CD4-positive, alpha-beta memory T cell (primary cell): ENCODE results near the gene SELENOV. TPM values are rescaled to one million over a fixed set of nuclear protein-coding genes. Genes with fewer than 3 reads are reported as not detected.
"Not testable (repeated sequence)": the region's sequence is repeated elsewhere in the genome, so short reads cannot be mapped to it uniquely, and the experiment has no call there.

Experiments
- CTCF ChIA-PET: fragments of 350-600 bp; sonication (Branson Sonifier 250); formaldehyde crosslinking; loops from one replicate; lab custom pipeline; 2021; ENCODE audit warnings: inconsistent platforms; ENCODE audit not compliant: partially characterized antibody; lab: Charles Lee
- POLR2A ChIA-PET: fragments of 350-600 bp; sonication (Branson Sonifier 250); formaldehyde crosslinking; loops from one replicate; lab custom pipeline; 2021; ENCODE audit not compliant: partially characterized antibody; lab: Charles Lee
- DNase-seq, 5 donors: peaks; one replicate each; pipeline versions ENCODE4 v3.0.0 to v3.0.0-alpha.2; 2020 to 2022; ENCODE audit warnings: mixed read lengths in 1 of 5
- H3K27ac ChIP-seq: one replicate; pipeline ENCODE4 v1.7.0; 2013; ENCODE audit warnings: low read depth, low read length
- H3K27me3 ChIP-seq: 2 replicates; pipeline ENCODE4 v1.7.0; 2013; ENCODE audit warnings: mild to moderate bottlenecking, low read length, moderate library complexity; ENCODE audit not compliant: insufficient read depth
- H3K36me3 ChIP-seq: 2 replicates; pipeline ENCODE4 v1.7.0; 2013; ENCODE audit warnings: mild to moderate bottlenecking, low read length, moderate library complexity; ENCODE audit not compliant: insufficient read depth
- H3K4me1 ChIP-seq: 2 replicates; pipeline ENCODE4 v1.7.0; 2013; ENCODE audit warnings: mild to moderate bottlenecking, low read length, moderate library complexity; ENCODE audit not compliant: insufficient read depth
- H3K4me3 ChIP-seq, 2 donors: one replicate each; pipeline ENCODE4 v1.7.0; 2013; ENCODE audit warnings: low read length in 2 of 2, mild to moderate bottlenecking in 1 of 2
- H3K9me3 ChIP-seq, 2 donors: one replicate each; pipeline ENCODE4 v1.7.0; 2013; ENCODE audit warnings: low read length in 2 of 2, control low read depth in 1 of 2; ENCODE audit not compliant: control insufficient read depth in 1 of 2
- H3K27ac Mint-ChIP-seq, 7 donors: one replicate each; pipeline ENCODE4 v1.8.0; 2020 to 2021; ENCODE audit warnings: mixed read lengths in 7 of 7, mild to moderate bottlenecking in 6 of 7, inconsistent platforms in 3 of 7, moderate library complexity in 3 of 7
- H3K27me3 Mint-ChIP-seq, 2 donors: one replicate each; pipeline ENCODE4 v1.8.0; 2020 to 2021; ENCODE audit warnings: mixed read lengths in 2 of 2
- H3K36me3 Mint-ChIP-seq, 2 donors: one replicate each; pipeline ENCODE4 v1.8.0; 2020 to 2021; ENCODE audit warnings: mixed read lengths in 2 of 2, inconsistent platforms in 1 of 2, mild to moderate bottlenecking in 1 of 2
- H3K4me1 Mint-ChIP-seq, 4 donors: one replicate each; pipeline ENCODE4 v1.8.0; 2020 to 2021; ENCODE audit warnings: mixed read lengths in 4 of 4, mild to moderate bottlenecking in 1 of 4
- H3K4me3 Mint-ChIP-seq, 8 donors: one replicate each; pipeline ENCODE4 v1.8.0; 2020 to 2021; ENCODE audit warnings: mixed read lengths in 8 of 8, mild to moderate bottlenecking in 7 of 8, moderate library complexity in 6 of 8, inconsistent platforms in 3 of 8
- H3K9me3 Mint-ChIP-seq, 8 donors: one replicate each; pipeline ENCODE4 v1.8.0; 2020 to 2021; ENCODE audit warnings: mixed read lengths in 8 of 8, mild to moderate bottlenecking in 5 of 8, inconsistent platforms in 3 of 8, moderate library complexity in 1 of 8
- intact Hi-C: fragments of 100-400 bp; cut with micrococcal nuclease; formaldehyde crosslinking; loops from one replicate; pipeline ENCODE4 v1.15.1; 2023
- polyA plus RNA-seq, 2 donors: library from polyadenylated mRNA; unstranded; fragments of 300-500 nt; fragmentation: Illumina TruSeq; gene quantifications; one replicate each; pipeline ENCODE4 v1.2.3, GENCODE V29; 2021
- total RNA-seq, 2 experiments: library from RNA; stranded (reverse); gene quantifications; one replicate each; pipeline ENCODE4 v1.2.3, GENCODE V29; 2021

The SELENOV gene
- total and polyA plus RNA-seq, 4 experiments from 2014 or later, result not detected

GRCh38 chr19:39471756-39472536 is 43.0 kb upstream of the SELENOV start:
- H3K4me1 Mint-ChIP-seq, result peaks cover 0 to 6% (median 4%) of the 10 kb centered on the region in 4 donors
- no peaks in the 10 kb centered on the region for H3K27me3 ChIP-seq
- intact Hi-C loops, result no loop called here
- CTCF ChIA-PET, result interaction anchor here (0.9 to 1.0 kb wide), 2 partner anchors 10 to 61 kb away, joined by 4 to 5 read pairs; partner anchors contain the start of gene EID2B
- H3K27me3 Mint-ChIP-seq, result no peaks in the 10 kb centered on the region
- H3K27ac Mint-ChIP-seq, result peak overlapping the region in 5 of 7 donors; percentile 48 to 85 (median 57)
- DNase-seq, result no peak
- H3K4me3 Mint-ChIP-seq, result no peak overlapping the region
- no peak overlapping the region for H3K27ac ChIP-seq
- H3K4me1 ChIP-seq, result no peaks in the 10 kb centered on the region
- H3K36me3 ChIP-seq, result peaks cover 84% of the 10 kb centered on the region
- no peak overlapping the region for H3K4me3 ChIP-seq
- POLR2A ChIA-PET, result interaction anchor here (0.7 to 1.3 kb wide), 4 partner anchors 8 to 38 kb away, joined by 3 read pairs; partner anchors contain the start of genes RPS16 and SUPT5H
- no peaks in the 10 kb centered on the region for H3K9me3 Mint-ChIP-seq
- no peaks in the 10 kb centered on the region for H3K9me3 ChIP-seq
- H3K36me3 Mint-ChIP-seq, result peaks cover 65 to 84% of the 10 kb centered on the region in 2 donors

GRCh38 chr19:39472746-39473442 is 42.0 kb upstream of the SELENOV start:
- Mint-ChIP-seq H3K4me3 (no peak overlapping the region), H3K4me1 (peaks cover 0 to 6% (median 4%) of the 10 kb centered on the region in 4 donors), H3K27me3 (no peaks in the 10 kb centered on the region), H3K9me3 (no peaks in the 10 kb centered on the region), H3K27ac (peak overlapping the region in 1 of 7 donors; percentile 60), H3K36me3 (peaks cover 58 to 79% of the 10 kb centered on the region in 2 donors)
- ChIA-PET CTCF (no interaction called here), POLR2A (interaction anchor here (1.3 kb wide), 1 partner anchor 37 kb away, joined by 3 read pairs; the partner anchor contains the start of gene RPS16)
- Histone ChIP-seq H3K4me1 (no peaks in the 10 kb centered on the region), H3K36me3 (peaks cover 75% of the 10 kb centered on the region), H3K9me3 (no peaks in the 10 kb centered on the region), H3K27me3 (no peaks in the 10 kb centered on the region), H3K27ac (no peak overlapping the region), H3K4me3 (no peak overlapping the region)
- intact Hi-C loops, result no loop called here
- DNase-seq, result no peak

GRCh38 chr19:39473443-39473960 is 41.4 kb upstream of the SELENOV start:
- Mint-ChIP-seq H3K9me3 (no peaks in the 10 kb centered on the region), H3K4me1 (peaks cover 0 to 6% (median 4%) of the 10 kb centered on the region in 4 donors), H3K36me3 (peaks cover 54 to 73% of the 10 kb centered on the region in 2 donors), H3K27ac (no peak overlapping the region), H3K27me3 (no peaks in the 10 kb centered on the region), H3K4me3 (no peak overlapping the region)
- DNase-seq, result no peak
- ChIA-PET POLR2A (interaction anchor here (0.6 to 2.1 kb wide), 4 partner anchors 27 to 59 kb away, joined by 3 to 6 read pairs (median 3); partner anchors contain the start of genes EID2B and RPS16), CTCF (interaction anchor here (0.6 to 2.7 kb wide), 12 partner anchors 9 to 77 kb away, joined by 3 to 39 read pairs (median 6); partner anchors contain the start of genes EID2B and SUPT5H)
- Histone ChIP-seq H3K4me3 (no peak overlapping the region), H3K4me1 (no peaks in the 10 kb centered on the region), H3K9me3 (no peaks in the 10 kb centered on the region), H3K27me3 (no peaks in the 10 kb centered on the region), H3K27ac (no peak overlapping the region), H3K36me3 (peaks cover 69% of the 10 kb centered on the region)
- intact Hi-C loops, result no loop called here

GRCh38 chr19:39474139-39474620 is 40.8 kb upstream of the SELENOV start:
- H3K27me3 ChIP-seq, result no peaks in the 10 kb centered on the region
- no peak overlapping the region for H3K4me3 ChIP-seq
- ChIA-PET POLR2A (interaction anchor here (0.6 to 2.1 kb wide), 5 partner anchors 28 to 58 kb away, joined by 3 to 6 read pairs (median 3); partner anchors contain the start of genes EID2B, RPS16 and SUPT5H), CTCF (interaction anchor here (0.6 to 2.7 kb wide), 15 partner anchors 9 to 199 kb away, joined by 3 to 39 read pairs (median 5); partner anchors contain the start of genes EID2B and SUPT5H)
- H3K4me3 Mint-ChIP-seq, result no peak overlapping the region
- H3K9me3 ChIP-seq, result no peaks in the 10 kb centered on the region
- peaks cover 48 to 66% of the 10 kb centered on the region in 2 donors for H3K36me3 Mint-ChIP-seq
- peak overlapping the region in 4 of 7 donors; percentile 46 to 81 (median 56) for H3K27ac Mint-ChIP-seq
- DNase-seq, result peak; percentile 64 to 72 (median 70)
- H3K4me1 Mint-ChIP-seq, result peaks cover 0 to 6% (median 4%) of the 10 kb centered on the region in 4 donors
- H3K9me3 Mint-ChIP-seq, result no peaks in the 10 kb centered on the region
- H3K4me1 ChIP-seq, result no peaks in the 10 kb centered on the region
- intact Hi-C loops, result loop anchor here (1.0 kb wide), 1 partner anchor 58 kb away; the partner anchor contains the start of gene EID2B
- H3K27me3 Mint-ChIP-seq, result no peaks in the 10 kb centered on the region
- H3K27ac ChIP-seq, result no peak overlapping the region
- H3K36me3 ChIP-seq, result peaks cover 62% of the 10 kb centered on the region

- H3K36me3 ChIP-seq, result peaks cover 47% of the 10 kb centered on the region
- H3K27ac ChIP-seq, result no peak overlapping the region
- no peak overlapping the region for H3K4me3 ChIP-seq
- H3K4me1 Mint-ChIP-seq, result peaks cover 8 to 19% (median 15%) of the 10 kb centered on the region in 4 donors
- H3K9me3 Mint-ChIP-seq, result no peaks in the 10 kb centered on the region
- no peaks in the 10 kb centered on the region for H3K27me3 ChIP-seq
- H3K4me1 ChIP-seq, result peaks cover 6% of the 10 kb centered on the region
- intact Hi-C loops, result no loop called here
- peak overlapping the region in 1 of 7 donors; percentile 81 for H3K27ac Mint-ChIP-seq
- H3K27me3 Mint-ChIP-seq, result no peaks in the 10 kb centered on the region
- peaks cover 33 to 52% of the 10 kb centered on the region in 2 donors for H3K36me3 Mint-ChIP-seq
- no peaks in the 10 kb centered on the region for H3K9me3 ChIP-seq
- no peak overlapping the region for H3K4me3 Mint-ChIP-seq
- DNase-seq, result no peak
- ChIA-PET POLR2A (interaction anchor here (1.1 to 2.1 kb wide), 2 partner anchors 10 to 40 kb away, joined by 3 to 6 read pairs; partner anchors contain the start of gene RPS16), CTCF (interaction anchor here (1.1 to 2.7 kb wide), 4 partner anchors 9 to 198 kb away, joined by 3 to 39 read pairs (median 10); partner anchors contain the start of genes EID2B and SUPT5H)
Observed at GRCh38 chr19:39475748-39476147, 39.2 kb upstream of the SELENOV start.

- Mint-ChIP-seq H3K27ac (peak overlapping the region in 3 of 7 donors; percentile 92 to 98 (median 96)), H3K36me3 (peaks cover 15 to 33% of the 10 kb centered on the region in 2 donors), H3K4me3 (peak overlapping the region in 7 of 8 donors; percentile 90 to 96 (median 94)), H3K4me1 (peaks cover 15 to 41% (median 25%) of the 10 kb centered on the region in 4 donors)
- H3K27me3 ChIP-seq, DNase-seq, H3K4me3 ChIP-seq, POLR2A ChIA-PET, intact Hi-C loops, H3K27me3 Mint-ChIP-seq, H3K27ac ChIP-seq, CTCF ChIA-PET, H3K9me3 Mint-ChIP-seq, H3K9me3 ChIP-seq: not testable (repeated sequence)
- Histone ChIP-seq H3K36me3 (peaks cover 12% of the 10 kb centered on the region), H3K4me1 (peaks cover 17% of the 10 kb centered on the region)
Observed at GRCh38 chr19:39479319-39479801, 35.6 kb upstream of the SELENOV start.
